ENCODE measurements around the gene CLTC. TPM values are rescaled to one million over a fixed set of nuclear protein-coding genes. Genes with fewer than 3 reads are reported as not detected.

The CLTC gene
- total and polyA plus RNA-seq, 2 of the 8 experiments (the other 6 are each of a cell fraction or from before 2014, with no cell fraction given): 175 to 283 TPM

- H2AFZ ChIP-seq (ENCODE audit: low read length): no peak overlapping the region
- H2BK5ac ChIP-seq (ENCODE audit: low read depth, low read length): no peak overlapping the region
- CTCF ChIA-PET (ENCODE audit: partially characterized antibody): interaction anchor here (0.6 kb wide), 1 partner anchor 259 kb away, joined by 4 read pairs; no protein-coding TSS in a partner anchor
Measured at GRCh38 chr17:59678918-59679317, 59.2 kb downstream of the CLTC start.

More at GRCh38 chr17:59678918-59679317, 59.2 kb downstream of the CLTC start:
- H2BK12ac ChIP-seq (ENCODE audit: low read depth, low read length): no peak overlapping the region
- no peak overlapping the region for H3K4me3 ChIP-seq (ENCODE audit: extremely low read depth in 1 of 4, insufficient read depth in 2 of 4, low read depth in 3 of 4, low read length in 4 of 4)
- WGBS, 2 experiments (ENCODE audit: extremely low coverage in 1 of 2, insufficient coverage in 1 of 2, insufficient read length in 1 of 2, insufficient replicate concordance in 2 of 2, low coverage in 1 of 2, low lambda C conversion rate in 2 of 2, missing lambda C conversion rate in 1 of 2): 46% methylated on average over 2 of the region's 2 CpGs; no CpG with 5 or more reads in 1 of the 2 experiments
- H2BK15ac ChIP-seq (ENCODE audit: low read length): no peak overlapping the region
- H2BK120ac ChIP-seq (replicated peaks; ENCODE audit: low read depth, low read length): no peak overlapping the region
- no peak overlapping the region; the same call in 1 of the 2 replicates for H4K8ac ChIP-seq (ENCODE audit: extremely low read depth, insufficient read depth, low read length)
- H3K4ac ChIP-seq (replicated peaks; ENCODE audit: insufficient read length, low read depth, low read length): no peak overlapping the region
- TF ChIP-seq CTCF (IDR thresholded peaks at IDR 0.05; ENCODE audit: control extremely low read depth in 1 of 3, insufficient read depth in 1 of 3, low read depth in 1 of 3, low read length in 3 of 3) (no peak), HDAC2 (IDR thresholded peaks at IDR 0.05; ENCODE audit: borderline replicate concordance in 1 of 2, low read depth in 2 of 2, low read length in 2 of 2) (no peak), KDM4A (IDR thresholded peaks at IDR 0.05; ENCODE audit: low read depth, low read length, severe bottlenecking) (no peak)
- H3K18ac ChIP-seq (ENCODE audit: extremely low read depth, low read length): no peak overlapping the region
- H3K27me3 ChIP-seq (replicated peaks in 1 of 4; ENCODE audit: control insufficient read depth in 3 of 4, extremely low read depth in 1 of 4, insufficient read depth in 3 of 4, low read length in 3 of 4): no peaks in the 10 kb centered on the region
- no peaks in the 10 kb centered on the region for H3K79me2 ChIP-seq (ENCODE audit: control insufficient read depth in 1 of 2, insufficient read depth in 2 of 2, low read length in 2 of 2)
- DNase-seq (ENCODE audit: low read depth in 1 of 2, low spot score in 2 of 2) (no peak), FAIRE-seq (no peak)
- no peak overlapping the region for H3K9ac ChIP-seq (replicated peaks in 1 of 4; ENCODE audit: extremely low read depth in 1 of 4, low read depth in 3 of 4, low read length in 3 of 4)
- POLR2A ChIA-PET (ENCODE audit: partially characterized antibody): no interaction called here
- H2BK20ac ChIP-seq (ENCODE audit: low read length): no peak overlapping the region
- H3K4me2 ChIP-seq (ENCODE audit: insufficient read depth in 1 of 2, low read depth in 2 of 2, low read length in 2 of 2): no peak overlapping the region
- H3K27ac ChIP-seq (ENCODE audit: low read depth, low read length): no peak overlapping the region
- no peak overlapping the region for H3K14ac ChIP-seq (ENCODE audit: insufficient read length)
- no peak overlapping the region for H3K56ac ChIP-seq (replicated peaks; ENCODE audit: insufficient read length, low read depth, low read length)
- no peaks in the 10 kb centered on the region for H3K4me1 ChIP-seq (replicated peaks in 1 of 4; ENCODE audit: control insufficient read depth in 3 of 4, insufficient read depth in 4 of 4, low read length in 3 of 4)
- H3K9me3 ChIP-seq (ENCODE audit: insufficient read depth in 2 of 2, low read depth in 1 of 2, low read length in 1 of 2): no peaks in the 10 kb centered on the region
- no peaks in the 10 kb centered on the region for H3K79me1 ChIP-seq (ENCODE audit: low read depth, low read length)
- H4K20me1 ChIP-seq (replicated peaks in 1 of 2; ENCODE audit: control insufficient read depth in 1 of 2, insufficient read depth in 2 of 2, low read length in 2 of 2): peaks cover 2 to 4% of the 10 kb centered on the region in 2 experiments
- no peak overlapping the region for H4K91ac ChIP-seq (replicated peaks; ENCODE audit: insufficient read length, low read length)
- peaks cover 31 to 99% (median 83%) of the 10 kb centered on the region in 4 experiments for H3K36me3 ChIP-seq (ENCODE audit: control insufficient read depth in 2 of 4, insufficient read depth in 4 of 4, low read length in 3 of 4)
- no peak overlapping the region for H4K5ac ChIP-seq (ENCODE audit: insufficient read length, low read depth, low read length)
- no peaks in the 10 kb centered on the region for H3K23me2 ChIP-seq (ENCODE audit: low read depth, low read length)
- no peak overlapping the region for H3K23ac ChIP-seq (ENCODE audit: insufficient read length)
- H2AK5ac ChIP-seq (ENCODE audit: low read depth, low read length): no peak overlapping the region

Measured in H1 (cell line).